NCI-H345 treated with DMSO at 0.1 percent for 48 hours (cell line): ENCODE results near the gene PHF12.

Experiments
- DNase-seq: peaks from one replicate; lab custom pipeline; 2025; ENCODE audit not compliant: unreplicated experiment; lab: John Stamatoyannopoulos, UW

PHF12 gene

DNA sequence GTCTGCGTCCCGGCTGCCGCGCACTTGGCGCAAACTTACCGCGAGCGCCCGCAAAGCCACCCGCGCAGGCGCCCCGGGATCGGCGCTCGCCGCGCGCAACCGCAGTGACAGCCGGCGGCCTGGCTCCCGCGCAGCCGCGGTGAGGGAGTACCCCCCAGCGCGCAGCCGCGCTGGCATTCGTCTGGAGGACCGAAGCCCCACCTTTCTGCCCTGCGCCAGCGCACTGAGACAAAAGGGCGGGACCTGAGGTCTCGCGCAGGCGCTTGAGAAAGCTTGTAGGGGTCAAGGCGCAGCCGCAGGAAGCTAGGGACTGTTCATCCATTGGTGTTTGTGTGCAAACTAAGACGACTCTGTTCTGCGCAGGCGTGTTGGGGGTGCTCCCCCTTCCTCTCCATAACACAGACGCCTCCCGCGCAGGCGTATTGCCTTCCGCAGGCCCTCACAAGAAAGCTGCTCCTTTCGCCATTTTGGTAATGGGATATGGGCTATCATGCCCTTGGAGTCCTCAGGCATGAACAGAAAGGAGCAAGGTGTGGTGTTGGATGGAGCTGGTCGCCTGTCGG, at the start of gene PHF12:
Gene PHF12, minus strand, starts transcription at position 91 of the 563 bp plus-strand sequence. CDS start 558 bp downstream, outside the sequence.
- DNase-seq: peak; percentile 99

DNA sequence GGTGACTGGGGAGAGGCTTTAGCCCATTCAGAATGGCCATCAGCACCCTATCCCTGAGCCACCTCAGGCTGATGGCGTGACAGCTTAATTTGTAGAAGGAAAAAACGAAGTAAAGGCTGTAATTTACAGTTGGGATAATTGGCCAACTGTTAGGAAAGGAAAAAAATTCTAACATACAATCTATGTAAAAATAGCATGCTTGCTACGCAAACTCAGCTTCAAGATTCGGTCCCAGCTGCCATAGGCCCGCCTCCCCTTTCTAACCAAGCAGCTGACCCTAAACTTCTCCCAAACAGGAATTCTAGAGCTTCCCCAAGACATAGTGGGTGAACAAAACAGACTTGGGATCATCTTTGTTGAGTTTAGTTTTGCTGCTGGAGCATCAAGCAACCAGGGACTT, 49.7 kb upstream of the PHF12 start:
- no peak for DNase-seq

DNA sequence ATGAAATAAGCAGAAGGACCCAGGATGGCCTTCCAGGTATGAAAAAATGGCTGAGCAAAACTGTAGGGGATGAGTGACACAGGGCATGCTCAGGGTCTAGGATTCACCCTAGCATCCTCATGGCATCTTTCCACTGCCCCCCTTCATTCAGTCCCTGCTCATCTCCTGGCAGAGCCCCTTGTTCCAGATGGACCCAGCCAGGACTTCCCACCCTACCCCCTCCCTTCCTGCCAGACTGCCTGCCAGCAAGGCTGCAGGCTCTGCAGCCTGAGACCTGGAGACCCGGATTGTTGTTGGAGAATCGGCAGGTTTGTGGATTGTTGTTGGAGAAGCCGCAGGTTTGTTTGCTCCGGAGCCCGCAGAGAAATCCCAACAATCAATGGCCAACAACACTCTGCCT, 47.9 kb upstream of the PHF12 start:
- DNase-seq: peak; percentile 29

DNA sequence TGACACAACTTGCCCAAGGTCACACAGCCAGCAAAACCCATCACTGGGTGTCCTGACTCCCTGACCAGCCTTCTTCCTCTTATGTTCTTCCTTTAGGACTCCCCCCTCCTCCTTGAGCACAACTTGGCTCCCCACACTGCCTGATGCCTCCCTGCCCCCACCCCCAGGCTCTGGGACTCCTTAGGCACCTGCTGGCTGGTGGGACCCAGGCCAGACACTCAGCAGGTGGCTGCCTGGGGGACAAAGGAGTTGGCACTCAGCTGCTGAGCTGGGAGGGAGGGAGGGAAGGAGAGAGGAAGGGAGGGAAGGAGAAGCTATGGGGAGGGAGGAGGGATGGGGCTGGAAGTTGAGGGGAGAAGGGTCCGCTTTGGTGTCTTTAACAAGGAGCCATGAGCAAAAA, 46.5 kb upstream of the PHF12 start:
- DNase-seq: peak; percentile 67

DNA sequence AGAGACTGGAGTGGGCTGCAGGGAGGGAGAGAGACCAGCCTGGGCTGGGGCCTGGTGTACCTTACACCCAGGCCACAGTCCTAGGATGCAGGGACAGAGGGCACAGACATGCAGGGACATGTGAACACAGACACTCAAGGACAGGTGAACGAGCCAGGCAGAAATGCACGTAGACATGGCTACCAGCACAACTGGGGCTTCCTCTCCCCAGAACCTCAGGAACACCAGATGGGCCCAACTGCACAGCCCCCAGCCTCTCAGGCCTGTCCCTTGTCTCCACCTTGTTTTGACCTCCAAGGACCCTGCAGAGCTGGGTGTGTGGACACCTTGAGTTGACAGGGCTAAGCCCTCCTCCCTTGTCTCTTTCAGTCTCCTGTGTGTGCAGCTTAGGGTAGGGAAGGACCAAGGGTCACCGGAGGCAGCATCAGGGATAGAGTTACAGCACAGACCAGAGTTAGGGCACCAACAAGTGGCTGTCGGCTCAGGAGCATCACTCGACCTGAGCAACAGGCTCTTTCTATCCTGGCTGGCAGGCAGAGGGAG, 45.3 kb upstream of the PHF12 start:
- no peak for DNase-seq

DNA sequence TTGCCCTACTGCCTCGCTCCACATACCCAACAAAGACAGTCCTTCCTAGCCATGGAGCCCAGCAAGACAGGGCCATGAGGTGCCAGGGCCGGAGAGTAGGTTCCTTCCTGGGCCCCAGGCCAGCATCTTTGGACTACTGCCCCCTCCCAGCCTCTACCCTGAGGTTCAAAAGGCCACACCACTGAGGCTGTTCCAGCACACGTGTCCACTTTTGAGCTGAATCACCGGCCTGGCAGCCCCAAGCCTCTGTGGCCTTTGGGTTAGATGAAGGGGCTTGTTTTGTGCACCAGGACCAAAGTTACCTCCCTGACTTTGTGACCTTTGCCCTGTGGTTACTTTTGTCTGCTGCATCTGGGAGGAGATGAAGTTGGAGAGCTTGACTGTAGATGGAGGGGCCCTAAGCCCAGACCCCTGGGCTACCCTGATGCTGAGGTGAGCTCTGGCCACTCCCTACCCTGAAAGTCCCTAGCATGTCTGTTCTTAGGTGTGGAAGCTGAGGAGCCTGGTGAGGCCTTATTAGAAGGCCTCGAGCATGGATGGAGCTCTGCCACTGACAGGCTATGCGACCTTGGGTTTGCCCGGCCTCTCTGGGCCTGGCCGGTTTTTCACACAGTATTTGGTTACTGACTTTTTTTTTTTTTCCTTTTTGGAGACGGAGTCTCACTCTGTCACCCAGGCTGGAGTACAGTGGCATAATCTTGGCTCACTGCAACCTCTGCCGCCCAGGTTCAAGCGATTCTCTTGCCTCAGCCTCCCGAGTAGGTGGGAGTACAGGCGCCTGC, 42.5 kb upstream of the PHF12 start:
- DNase-seq: no peak

DNA sequence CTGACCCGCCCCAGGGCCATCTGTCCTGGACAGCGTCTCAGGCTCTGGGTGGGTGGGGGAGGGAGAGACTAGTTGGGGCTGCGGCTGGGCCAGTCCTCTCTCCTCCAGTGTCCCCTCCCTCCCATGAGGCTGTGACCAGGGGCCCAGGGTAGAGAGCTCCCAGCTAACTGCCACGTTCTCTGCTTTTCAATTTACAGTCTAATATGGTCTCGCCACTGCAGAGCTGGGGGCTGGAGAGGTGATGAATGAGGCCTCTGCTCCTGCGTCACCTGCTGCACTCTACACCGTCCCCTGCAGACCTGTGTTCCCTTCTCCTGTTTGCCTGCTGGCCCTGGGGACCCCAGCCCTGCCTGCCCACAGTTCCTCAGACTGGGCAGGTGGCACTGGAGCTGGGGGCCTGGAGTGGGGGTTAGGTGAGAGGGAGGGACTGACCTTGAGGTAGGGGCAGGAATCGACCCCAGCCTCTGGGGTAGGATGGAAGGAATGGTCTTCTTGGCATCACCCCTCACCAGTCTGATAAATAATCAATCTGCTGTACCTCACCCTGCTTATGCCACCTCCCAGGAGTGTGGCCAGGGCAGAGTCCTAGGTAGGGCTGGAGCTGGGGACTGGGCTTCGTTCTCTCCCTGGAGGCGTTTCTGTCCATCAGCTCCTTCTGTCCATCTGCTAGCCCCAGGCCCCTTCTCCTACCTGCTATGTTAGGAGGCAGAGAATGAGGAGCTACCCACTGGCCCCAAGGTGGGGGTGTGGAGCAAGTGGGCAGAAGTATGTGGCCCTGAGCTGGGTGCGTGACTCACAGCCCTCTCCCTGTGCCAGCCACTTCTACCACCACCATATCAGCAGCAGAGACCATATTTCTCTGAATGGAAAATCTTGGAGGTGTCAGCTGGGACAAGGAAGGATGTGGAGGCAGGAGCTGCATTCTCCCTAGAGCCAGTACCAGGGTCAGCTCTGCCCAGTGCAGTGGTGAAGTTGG, 41.6 kb upstream of the PHF12 start:
- DNase-seq: no peak

DNA sequence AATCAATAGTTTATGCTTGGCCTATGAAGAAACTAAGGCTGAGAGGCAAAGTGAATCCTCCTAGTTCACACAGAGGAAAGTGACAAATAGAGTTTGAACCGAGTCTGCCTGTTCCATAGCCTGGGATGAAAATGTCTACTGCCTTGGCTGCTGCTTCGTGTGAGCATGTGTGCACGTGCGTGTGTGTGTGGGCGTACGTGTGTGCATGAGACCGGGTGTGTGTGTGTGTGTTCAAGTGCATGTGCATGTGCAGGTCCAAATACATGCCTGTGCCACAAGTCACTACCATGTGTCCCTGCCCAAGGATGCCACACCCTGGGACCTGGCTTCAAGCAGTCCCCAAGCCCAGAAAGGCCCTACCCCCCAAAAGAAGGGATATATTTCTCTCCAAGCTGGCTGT, 40.9 kb upstream of the PHF12 start:
- no peak for DNase-seq

DNA sequence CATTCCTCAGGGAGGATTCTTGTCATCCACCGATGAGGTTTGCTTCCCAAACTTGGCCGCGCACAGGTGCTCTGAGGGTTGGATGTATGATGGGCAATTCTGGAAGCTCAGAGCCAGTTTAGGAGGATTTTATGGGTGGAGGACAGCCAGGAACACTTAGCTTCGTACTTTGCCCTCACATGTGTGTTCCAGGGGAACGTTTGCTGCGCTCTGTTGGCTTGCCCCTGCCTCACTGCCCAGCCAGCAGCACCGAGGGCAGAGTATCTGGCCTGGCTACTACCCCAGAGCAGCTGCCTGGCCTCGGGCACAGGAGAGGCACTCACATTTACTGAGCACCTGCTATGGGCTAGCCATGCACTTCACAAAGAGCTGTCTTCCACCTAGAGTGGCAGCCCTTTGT, 40.5 kb upstream of the PHF12 start:
- DNase-seq: no peak

DNA sequence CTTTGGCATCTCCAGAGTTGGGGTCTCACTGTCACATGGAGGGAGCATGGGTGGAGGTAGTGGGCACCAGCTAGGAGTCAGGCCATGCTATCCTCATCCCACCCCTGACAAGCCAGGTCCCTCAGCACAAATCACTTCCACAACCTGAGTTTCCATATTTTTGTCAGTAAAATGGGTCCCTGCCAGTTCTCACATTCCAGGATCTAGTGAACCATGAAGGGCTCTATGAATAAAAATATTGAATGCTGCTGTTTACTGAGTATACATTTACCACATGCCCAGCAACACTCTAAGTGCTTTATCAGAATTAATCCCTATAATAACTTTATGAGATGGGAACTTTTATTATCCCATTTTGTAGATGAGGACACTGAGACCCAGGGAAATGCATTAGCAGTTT, 37.7 kb upstream of the PHF12 start:
- DNase-seq: no peak

DNA sequence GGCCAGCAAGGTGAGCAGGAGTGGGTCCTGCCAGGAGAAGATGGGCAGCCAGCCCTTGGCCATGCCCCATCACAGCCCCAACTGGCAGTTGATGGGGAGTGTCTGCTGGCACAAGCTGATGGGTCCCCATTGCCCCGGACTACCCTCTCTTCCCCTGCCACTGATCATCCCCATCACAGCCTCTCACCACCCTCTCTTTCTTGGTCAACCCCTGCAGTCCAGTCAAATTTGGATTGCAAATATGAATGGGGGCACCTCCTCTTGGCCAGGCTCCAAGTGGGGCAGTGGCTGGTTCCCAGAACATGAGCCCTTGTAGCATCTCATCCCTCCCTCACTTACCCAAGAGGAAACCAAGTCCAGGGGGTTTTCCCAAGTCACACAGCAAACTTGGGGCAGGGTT, 37.2 kb upstream of the PHF12 start:
- no peak for DNase-seq

DNA sequence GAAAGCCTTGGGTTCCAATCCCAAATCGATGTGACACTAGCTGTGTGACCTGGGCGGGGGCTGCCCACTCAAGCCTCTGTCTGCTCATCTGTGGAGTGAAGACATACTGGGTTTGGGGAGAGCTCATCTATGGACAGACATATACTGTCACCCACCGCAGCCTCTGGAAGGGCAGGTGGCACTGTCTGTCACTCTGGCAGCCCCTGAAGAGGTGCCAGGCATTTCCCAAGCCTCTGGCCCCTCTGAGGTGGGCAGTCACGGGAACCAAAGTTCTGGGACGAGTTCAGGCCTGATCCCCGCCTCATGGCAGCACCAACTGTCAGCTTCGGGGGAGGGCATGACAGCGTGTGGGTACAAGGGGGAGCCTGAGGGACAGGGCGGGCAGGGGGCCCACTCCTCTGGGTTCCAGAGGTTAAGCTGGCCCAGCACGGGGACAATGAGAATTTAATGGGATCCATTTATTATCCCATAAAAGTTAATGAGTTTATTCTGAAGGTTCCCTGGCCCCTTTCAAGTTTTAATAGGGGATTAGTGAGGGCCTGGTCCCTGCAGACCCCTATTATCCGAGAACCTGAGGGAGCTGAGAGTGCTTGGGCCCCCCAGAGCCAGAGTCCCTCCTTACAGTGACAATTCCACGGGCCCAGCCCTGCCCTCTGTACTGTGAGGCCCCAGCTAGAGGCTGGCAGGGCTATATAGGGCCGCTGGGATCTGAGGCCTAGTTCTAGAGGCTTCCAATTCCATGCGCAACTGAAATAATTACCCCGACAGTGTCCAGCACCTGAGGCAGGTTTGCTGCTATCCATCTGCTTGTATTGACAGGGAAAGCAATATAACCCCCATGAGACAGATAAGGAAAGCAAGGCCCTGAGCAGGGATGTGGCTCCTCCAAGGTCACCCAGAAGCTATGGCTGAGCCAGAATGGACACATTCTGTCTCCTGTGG, 35.7 kb upstream of the PHF12 start:
- DNase-seq: no peak

DNA sequence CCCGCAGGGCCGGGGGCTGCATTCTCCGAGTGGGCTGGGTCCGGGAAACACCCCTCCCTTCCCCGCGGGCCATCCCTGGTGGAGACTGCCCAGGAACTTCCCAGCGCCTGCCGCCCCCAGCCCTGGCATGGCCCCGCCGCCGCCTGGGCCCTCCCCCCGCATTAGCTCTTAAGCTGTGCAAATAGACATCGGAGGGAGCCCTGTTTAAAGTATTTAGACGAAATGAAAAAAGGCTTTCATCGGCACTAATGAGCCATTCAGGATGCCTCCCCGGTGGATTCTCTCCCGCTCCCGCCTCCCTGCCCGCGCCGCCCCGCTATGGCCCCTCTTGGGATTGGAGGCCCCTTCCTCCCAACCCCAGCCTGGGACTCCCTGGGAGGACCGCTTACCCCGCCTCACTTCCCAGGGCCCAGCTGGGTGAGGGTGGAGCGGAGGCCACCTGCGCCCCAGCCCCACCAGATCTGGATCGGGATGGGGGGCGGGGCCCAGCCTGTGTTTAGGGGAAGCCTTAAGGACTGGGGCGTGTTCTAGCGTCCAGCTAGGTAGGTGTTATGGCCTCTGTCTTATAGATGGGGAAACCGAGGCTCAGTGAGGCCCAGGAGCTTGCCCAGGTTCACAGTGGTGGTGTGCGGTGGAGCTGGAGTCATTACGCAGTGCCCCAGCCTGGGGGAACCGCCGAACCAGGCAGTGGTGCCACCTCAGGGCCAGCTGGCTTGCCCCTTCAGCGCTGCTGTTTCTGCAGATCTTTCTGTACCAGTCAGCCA, 34.8 kb upstream of the PHF12 start:
- DNase-seq: peak; percentile 92

DNA sequence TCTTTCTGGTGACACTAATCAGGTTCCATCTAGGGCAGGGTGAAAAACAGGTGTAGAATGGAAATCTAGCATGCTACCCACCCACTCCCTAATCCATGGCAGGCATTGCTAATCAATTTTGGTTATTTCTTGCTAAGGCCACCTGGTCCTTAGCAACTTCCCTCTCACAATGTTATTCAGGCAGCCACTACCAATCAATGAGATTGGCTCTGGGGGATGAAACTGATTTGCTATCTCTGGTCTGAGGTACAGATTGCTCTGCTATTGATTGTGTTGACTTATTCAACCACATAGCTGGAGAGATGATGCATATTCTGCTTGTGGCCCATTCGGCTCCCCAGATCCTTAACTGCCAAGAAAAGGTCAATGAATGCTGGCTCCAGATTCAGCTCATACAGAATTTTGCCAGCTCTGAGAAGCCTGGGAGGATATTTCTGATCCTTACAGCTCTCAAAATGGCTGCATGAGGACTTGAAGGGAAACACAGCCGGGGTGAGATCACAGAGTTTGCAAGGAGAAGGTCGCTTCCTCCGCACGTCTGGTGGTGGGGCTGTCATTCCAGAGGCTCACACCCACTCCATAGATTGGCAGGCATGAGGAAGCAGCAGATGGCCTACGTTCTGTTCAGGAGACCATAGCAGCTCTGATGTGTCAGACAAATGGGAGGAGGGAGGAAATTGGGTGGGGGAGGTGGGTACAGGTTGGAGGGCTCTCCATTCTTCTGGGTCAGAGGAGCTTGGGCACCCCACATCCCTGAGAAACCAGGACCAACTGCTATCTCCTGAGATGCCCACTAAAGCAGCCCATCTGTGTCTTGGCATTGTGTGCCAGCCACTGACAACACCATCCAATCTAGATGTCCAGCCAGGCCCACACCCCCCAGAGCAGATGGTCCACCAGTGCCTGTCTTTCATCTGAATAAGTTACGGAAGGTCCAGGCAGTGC, 32.2 kb upstream of the PHF12 start:
- no peak for DNase-seq

DNA sequence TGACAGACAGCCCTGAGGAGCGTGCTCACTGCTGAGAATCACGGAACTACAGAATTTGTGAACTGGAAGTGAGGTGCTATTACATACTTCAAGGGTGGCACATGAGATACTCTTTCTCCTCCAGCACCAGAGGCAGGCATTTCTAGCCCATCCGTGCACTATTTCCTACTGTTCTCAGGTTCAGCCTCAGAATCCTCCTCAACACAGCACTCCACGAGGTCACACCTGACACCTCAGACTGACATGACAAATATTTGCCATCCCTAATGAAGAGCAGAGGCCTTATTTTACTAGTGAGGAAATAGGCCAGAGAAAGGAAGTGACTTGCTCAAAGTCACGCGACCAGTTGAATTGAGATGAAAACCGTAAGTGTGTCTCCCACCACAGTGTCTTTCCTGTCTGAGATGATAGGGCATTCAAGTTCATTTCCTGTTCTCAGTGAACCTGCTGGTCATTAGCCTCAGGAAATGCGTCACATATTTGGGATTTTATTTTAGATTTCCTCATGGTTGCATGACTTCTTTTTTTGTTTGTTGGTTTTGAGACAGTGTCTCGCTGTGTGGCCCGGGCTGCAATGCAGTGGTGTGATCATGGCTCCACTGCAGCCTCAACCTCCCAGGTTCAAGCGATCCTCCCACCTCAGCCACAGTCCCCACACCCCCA, 30.9 kb upstream of the PHF12 start:
- DNase-seq: no peak

DNA sequence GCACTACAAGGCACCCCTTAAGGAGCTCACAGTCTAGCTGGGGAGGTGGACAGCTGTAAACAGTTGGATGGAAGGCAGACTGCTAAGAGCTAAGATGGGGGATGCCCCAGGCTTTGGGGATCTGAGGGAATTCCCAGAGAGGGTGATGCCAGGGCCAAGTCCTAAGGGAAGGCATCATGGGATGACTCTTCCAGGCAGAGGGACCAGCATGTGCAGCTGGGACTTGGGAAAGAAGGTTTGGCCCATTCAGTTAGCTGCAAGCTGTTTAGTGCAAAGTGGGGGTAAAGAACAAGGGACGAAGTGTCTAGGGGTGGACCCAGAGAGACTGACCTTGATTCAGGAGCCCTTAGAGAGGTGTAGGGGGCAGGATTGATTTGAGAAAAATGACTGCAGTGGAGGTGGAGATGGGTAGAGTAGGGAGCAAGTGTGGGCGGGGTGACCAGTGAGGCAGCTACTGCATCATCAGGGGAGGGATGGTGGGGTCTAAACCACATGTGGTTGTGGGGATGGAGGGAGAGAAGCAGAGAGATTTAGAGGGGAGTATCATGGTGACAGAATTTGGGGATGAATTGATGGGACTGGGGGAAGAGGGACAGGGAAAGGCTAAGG, 27.1 kb upstream of the PHF12 start:
- no peak for DNase-seq

DNA sequence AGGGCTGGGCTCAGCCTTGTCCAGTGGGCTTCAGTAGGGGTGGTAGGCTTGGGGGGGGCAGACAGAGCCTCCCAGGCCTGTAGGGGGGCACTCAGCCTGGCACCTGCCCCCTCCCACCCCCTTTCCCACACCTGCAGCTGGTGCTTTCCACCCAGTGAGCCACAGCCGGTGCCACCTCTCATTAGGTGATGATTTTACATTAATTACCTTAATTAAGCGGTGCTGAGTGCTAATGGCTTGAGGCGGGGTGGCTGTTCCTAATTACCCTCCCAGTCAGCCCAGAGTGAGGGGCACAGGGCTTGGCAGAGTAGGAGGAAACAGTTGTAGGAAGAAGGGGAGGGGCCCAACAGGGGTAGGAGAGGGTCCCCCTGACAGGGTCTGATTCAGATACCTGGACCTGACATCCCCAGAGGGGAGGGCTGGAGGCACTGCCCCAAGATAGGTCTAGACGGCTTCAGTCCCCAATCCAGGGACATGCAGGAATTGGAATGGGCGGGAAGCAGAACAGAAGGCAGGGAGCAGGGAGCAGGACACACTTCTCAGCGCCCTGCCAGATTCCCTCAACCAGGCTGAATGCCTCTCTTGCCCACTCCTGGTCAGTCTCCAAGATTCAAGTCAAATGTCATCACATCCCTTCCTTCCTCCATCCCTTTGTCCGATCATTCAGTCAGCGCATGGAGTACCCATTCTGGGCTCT, 26.5 kb upstream of the PHF12 start:
- no peak for DNase-seq
